Stimulated activated CD8-positive, alpha-beta memory T cell treated with anti-CD3 and anti-CD28 coated beads, Interleukin-7, amount 100 ng/mL, for 1 hour (primary cell): ENCODE measurements around the gene CUL3.
"Not testable (repeated sequence)": the region's sequence is repeated elsewhere in the genome, so short reads cannot be mapped to it uniquely, and the experiment has no call there.

Experiments used
- DNase-seq, 2 donors: peaks; one replicate each; pipeline ENCODE4 v3.0.0-alpha.2; 2020; ENCODE audit warnings: low read depth in 2 of 2

The CUL3 gene

GRCh38 chr2:224543939-224544338 lies 41.2 kb downstream of the CUL3 start:
- no peak for DNase-seq

- no peak for DNase-seq
These were observed 46.5 kb downstream of the CUL3 start for GRCh38 chr2:224538561-224539138.

GRCh38 chr2:224532931-224533330 lies 52.2 kb downstream of the CUL3 start:
- no peak for DNase-seq

GRCh38 chr2:224532441-224532840 lies 52.7 kb downstream of the CUL3 start:
- no peak for DNase-seq

GRCh38 chr2:224528171-224528570 lies 57.0 kb downstream of the CUL3 start:
- no peak for DNase-seq

- no peak for DNase-seq
These were observed 59.4 kb downstream of the CUL3 start for GRCh38 chr2:224525774-224526173.

DNA sequence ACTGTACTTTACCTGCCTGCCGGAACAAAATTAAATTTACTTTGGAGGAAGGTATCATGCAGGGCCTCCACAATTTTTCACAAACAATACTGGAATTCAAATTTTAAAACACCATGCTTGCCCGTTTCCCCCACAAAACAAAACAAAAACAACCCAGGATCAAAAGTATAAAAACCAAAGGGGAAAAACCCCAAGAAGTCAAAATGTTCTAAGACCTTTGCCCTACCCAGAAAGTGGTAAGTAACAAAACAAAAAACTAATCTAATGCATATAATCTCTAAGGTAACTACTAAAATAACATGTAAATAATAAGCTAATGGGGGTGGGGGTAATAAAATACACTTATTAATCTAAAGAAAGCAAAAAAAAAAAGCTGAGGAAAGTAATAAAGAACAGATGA lies 60.5 kb downstream of the CUL3 start:
- no peak for DNase-seq

GRCh38 chr2:224523626-224524577 lies 61.3 kb downstream of the CUL3 start:
- no peak for DNase-seq

- DNase-seq, result not testable (repeated sequence)
These were observed 62.7 kb downstream of the CUL3 start for GRCh38 chr2:224522483-224522882.

DNA sequence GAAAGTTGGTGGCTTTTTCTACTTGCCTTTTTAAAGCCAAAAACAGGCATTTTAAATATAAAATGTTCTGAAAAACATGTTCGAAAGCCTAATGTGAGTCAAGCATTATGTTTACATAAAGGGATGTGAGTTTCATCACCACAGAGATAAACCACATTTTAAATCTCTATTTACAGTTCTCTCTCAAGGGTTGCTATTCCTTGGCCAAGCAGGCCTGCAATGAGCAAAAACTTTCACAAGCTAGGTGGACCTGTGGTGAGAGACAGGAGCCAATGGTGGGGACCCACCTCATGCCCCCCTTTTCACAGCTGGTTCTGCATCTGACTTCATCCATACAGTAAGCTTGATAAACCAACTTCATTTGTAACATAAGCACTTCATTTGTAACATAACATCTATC lies 65.1 kb downstream of the CUL3 start:
- DNase-seq, result no peak

- DNase-seq, result no peak
These were observed 66.2 kb downstream of the CUL3 start for GRCh38 chr2:224518806-224519580.

DNA sequence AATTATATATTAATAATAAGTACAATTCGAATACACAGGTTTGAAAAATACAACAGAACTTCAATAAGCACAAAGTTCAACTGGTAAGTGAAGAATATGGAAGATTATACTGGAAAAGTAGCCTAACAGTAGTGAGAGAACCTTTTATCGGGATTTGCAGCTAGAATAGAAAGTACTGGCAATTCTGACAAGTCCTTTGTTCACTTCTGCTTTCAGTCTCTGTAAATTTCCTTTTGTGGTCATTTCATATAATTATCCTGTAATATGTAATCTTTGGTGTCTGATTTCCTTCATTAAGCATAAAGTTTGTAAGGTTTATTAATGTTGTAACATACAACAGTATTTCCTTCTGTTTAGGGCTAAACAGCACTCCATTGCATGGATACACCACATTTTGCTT lies 67.2 kb downstream of the CUL3 start:
- DNase-seq, result no peak

GRCh38 chr2:224516393-224516792 lies 68.8 kb downstream of the CUL3 start:
- DNase-seq, result not testable (repeated sequence)

DNA sequence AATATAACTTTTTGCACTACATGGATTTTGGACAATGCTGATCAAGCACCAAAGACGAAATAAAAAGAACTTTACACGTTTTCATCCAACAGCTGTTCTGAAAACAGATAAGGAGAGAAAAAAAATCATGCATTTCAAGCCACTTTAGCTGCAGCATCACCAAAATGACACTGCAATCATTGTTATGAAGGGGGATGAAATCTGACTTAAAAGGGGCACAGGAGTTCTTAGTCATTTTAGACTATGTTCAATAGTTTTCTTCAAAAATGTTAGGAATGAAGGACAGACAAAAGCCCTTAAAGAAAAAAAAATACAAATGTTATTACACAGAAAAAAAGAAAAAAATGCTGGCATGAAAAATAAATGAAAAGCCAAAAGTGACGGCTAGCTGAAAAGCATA lies 71.2 kb downstream of the CUL3 start:
- DNase-seq, result no peak

DNA sequence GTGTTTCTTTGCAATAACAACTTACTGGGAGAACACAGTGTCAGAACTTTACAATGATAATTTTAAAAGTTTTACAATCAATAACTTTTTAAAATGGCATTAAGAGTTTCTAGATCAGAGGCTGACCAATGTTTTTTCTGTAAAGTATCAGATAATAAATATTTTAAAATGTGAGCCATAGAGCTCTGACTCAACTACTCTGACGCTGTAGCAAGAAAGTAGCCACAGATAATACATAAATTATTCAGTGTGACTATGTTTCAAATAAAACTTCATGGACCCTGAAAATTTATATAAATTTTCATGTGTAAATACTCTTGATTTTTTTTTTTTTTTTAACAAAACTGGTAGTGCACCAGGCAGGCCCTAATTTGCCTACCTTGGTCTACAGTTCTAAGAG lies 77.4 kb downstream of the CUL3 start:
- DNase-seq, result no peak

GRCh38 chr2:224506494-224506893 lies 78.7 kb downstream of the CUL3 start:
- no peak for DNase-seq

DNA sequence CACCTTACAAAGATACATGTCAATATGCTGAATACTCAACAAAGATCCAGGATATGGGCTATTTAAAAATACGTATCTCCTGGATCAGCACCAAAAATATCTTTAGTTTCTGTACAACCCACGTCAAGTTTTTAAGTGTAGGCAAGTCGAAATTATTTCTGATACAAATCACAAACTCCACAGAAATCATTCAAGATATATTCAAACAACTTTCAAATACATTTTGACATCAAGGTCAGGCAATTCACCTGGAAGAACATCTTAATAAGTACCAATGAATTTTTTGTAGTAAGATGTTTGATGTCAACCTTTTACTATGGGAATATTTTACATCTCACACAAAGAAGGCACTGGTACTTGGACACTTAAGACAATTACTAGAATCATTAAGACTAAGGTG lies 86.2 kb downstream of the CUL3 start:
- no peak for DNase-seq

- DNase-seq, result no peak
These were observed 92.6 kb downstream of the CUL3 start for GRCh38 chr2:224492531-224492930.

DNA sequence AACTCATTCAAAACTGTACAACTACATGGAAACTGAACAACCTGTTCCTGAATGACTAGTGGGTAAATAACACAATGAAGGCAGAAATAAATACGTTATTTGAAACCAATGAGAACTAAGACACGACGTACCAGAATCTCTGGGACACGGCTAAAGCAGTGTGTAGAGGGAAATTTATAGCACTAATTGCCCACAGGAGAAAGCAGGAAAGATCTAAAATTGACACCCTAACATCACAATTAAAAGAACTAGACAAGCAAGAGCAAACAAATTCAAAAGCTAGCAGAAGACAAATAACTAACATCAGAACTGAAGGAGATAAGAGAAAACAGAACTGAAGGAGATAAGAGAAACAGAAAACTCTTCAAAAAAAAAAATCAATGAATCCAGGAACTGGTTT lies 97.2 kb downstream of the CUL3 start:
- DNase-seq, result not testable (repeated sequence)

GRCh38 chr2:224485081-224486014 lies 99.8 kb downstream of the CUL3 start:
- DNase-seq, result not testable (repeated sequence)

GRCh38 chr2:224479826-224480225 lies 105.3 kb downstream of the CUL3 start:
- no peak for DNase-seq
